ENCODE results near the gene MON1A.
A peak's percentile ranks its signal among the peaks of the same experiment; 100 is the strongest.

The MON1A gene

GRCh38 chr3:49903451-49904424, 25.9 kb downstream of the MON1A start, which contains the start of gene MST1R:
MST1R (minus strand) TSS chr3:49903873; CDS start chr3:49903609, 264 bp downstream.
- Histone ChIP-seq H3K27ac (ENCODE audit: low read depth, low read length) (peak within 1 kb of the TSS; percentile 13; the same call in 1 of the 2 replicates), H3K36me3 (ENCODE audit: low read length) (no peaks in the 10 kb centered on the region), H2AFZ (ENCODE audit: low read depth, low read length, severe bottlenecking) (peak within 1 kb of the TSS; percentile 61), H3K9me3 (ENCODE audit: insufficient read depth, low read length) (no peaks in the 10 kb centered on the region), H4K20me1 (ENCODE audit: low read depth, low read length) (no peaks in the 10 kb centered on the region), H3K9me2 (replicated peaks; ENCODE audit: insufficient read depth, low read length) (no peaks in the 10 kb centered on the region), H3K27me3 (ENCODE audit: low read length) (no peaks in the 10 kb centered on the region), H3K4me3 (ENCODE audit: insufficient read depth, low read length, poor library complexity, severe bottlenecking) (peak within 1 kb of the TSS; percentile 50), H3K79me2 (ENCODE audit: insufficient read depth, low read length) (no peaks in the 10 kb centered on the region), H3F3A (ENCODE audit: insufficient read depth) (no peaks in the 10 kb centered on the region), H3K4me2 (ENCODE audit: low read depth, low read length, poor library complexity, severe bottlenecking) (peak within 1 kb of the TSS; percentile 70), H3K9ac (ENCODE audit: low read length) (peak within 1 kb of the TSS; percentile 62)
- TF ChIP-seq CTCF (IDR thresholded peaks at IDR 0.05; ENCODE audit: insufficient read depth, low read length, poor library complexity, severe bottlenecking) (no peak), EZH2phosphoT487 (conservative IDR thresholded peaks at IDR 0.05; ENCODE audit: low read length) (no peak)

- Histone ChIP-seq H3K9me3 (ENCODE audit: insufficient read depth, low read length) (no peaks in the 10 kb centered on the region), H3K9ac (ENCODE audit: low read length) (no peak overlapping the region), H3K9me2 (replicated peaks; ENCODE audit: insufficient read depth, low read length) (no peaks in the 10 kb centered on the region), H4K20me1 (ENCODE audit: low read depth, low read length) (no peaks in the 10 kb centered on the region), H2AFZ (ENCODE audit: low read depth, low read length, severe bottlenecking) (no peak overlapping the region), H3F3A (ENCODE audit: insufficient read depth) (no peaks in the 10 kb centered on the region), H3K27ac (ENCODE audit: low read depth, low read length) (no peak overlapping the region), H3K4me2 (ENCODE audit: low read depth, low read length, poor library complexity, severe bottlenecking) (no peak overlapping the region), H3K4me3 (ENCODE audit: insufficient read depth, low read length, poor library complexity, severe bottlenecking) (no peak overlapping the region), H3K79me2 (ENCODE audit: insufficient read depth, low read length) (no peaks in the 10 kb centered on the region), H3K36me3 (ENCODE audit: low read length) (no peaks in the 10 kb centered on the region), H3K27me3 (ENCODE audit: low read length) (no peaks in the 10 kb centered on the region)
- TF ChIP-seq CTCF (IDR thresholded peaks at IDR 0.05; ENCODE audit: insufficient read depth, low read length, poor library complexity, severe bottlenecking) = no peak
- TF ChIP-seq EZH2phosphoT487 (conservative IDR thresholded peaks at IDR 0.05; ENCODE audit: low read length) = no peak
Observed at GRCh38 chr3:49902511-49903345, 26.9 kb downstream of the MON1A start.

GRCh38 chr3:49901366-49902339, 28.0 kb downstream of the MON1A start:
- no peaks in the 10 kb centered on the region for H3K79me2 ChIP-seq (ENCODE audit: insufficient read depth, low read length)
- TF ChIP-seq EZH2phosphoT487 (conservative IDR thresholded peaks at IDR 0.05; ENCODE audit: low read length) (no peak), CTCF (IDR thresholded peaks at IDR 0.05; ENCODE audit: insufficient read depth, low read length, poor library complexity, severe bottlenecking) (no peak)
- no peaks in the 10 kb centered on the region for H3K27me3 ChIP-seq (ENCODE audit: low read length)
- H4K20me1 ChIP-seq (ENCODE audit: low read depth, low read length) = no peaks in the 10 kb centered on the region
- no peaks in the 10 kb centered on the region for H3K9me2 ChIP-seq (replicated peaks; ENCODE audit: insufficient read depth, low read length)
- no peaks in the 10 kb centered on the region for H3K36me3 ChIP-seq (ENCODE audit: low read length)
- H3K4me3 ChIP-seq (ENCODE audit: insufficient read depth, low read length, poor library complexity, severe bottlenecking) = no peak overlapping the region
- no peaks in the 10 kb centered on the region for H3F3A ChIP-seq (ENCODE audit: insufficient read depth)
- no peaks in the 10 kb centered on the region for H3K9me3 ChIP-seq (ENCODE audit: insufficient read depth, low read length)
- no peak overlapping the region for H3K9ac ChIP-seq (ENCODE audit: low read length)
- H3K4me2 ChIP-seq (ENCODE audit: low read depth, low read length, poor library complexity, severe bottlenecking) = no peak overlapping the region
- H2AFZ ChIP-seq (ENCODE audit: low read depth, low read length, severe bottlenecking) = no peak overlapping the region
- no peak overlapping the region for H3K27ac ChIP-seq (ENCODE audit: low read depth, low read length)

Measured in SU-DHL-6 (cell line).